ENCODE results near the gene P2RX3. TPM values are rescaled to one million over a fixed set of nuclear protein-coding genes. Genes with fewer than 3 reads are reported as not detected.

The P2RX3 gene
- total RNA-seq, 4 donors from 2014 or later = not detected

- 87 to 100% methylated on average over 1 to 22 of the region's 22 CpGs for WGBS, 2 donors (ENCODE audit: low coverage in 1 of 2)
- Histone ChIP-seq H3K36me3 (peaks cover 0 to 20% (median 7%) of the 10 kb centered on the region in 4 donors), H3K4me3 (no peak overlapping the region), H3K27ac (peak overlapping the region in 3 of 4 donors; percentile 92 to 98 (median 97)), H3K9me3 (no peaks in the 10 kb centered on the region), H3K4me1 (peaks cover 17 to 73% (median 51%) of the 10 kb centered on the region in 4 donors), H3K27me3 (no peaks in the 10 kb centered on the region)
- DNase-seq = no peak
- intact Hi-C loops (cut with DNase I; ENCODE audit: low total_unique reads) = loop anchor here (10.0 kb wide), 1 partner anchor 345 kb away; the partner anchor contains the start of gene ZDHHC5
- TF ChIP-seq CTCF (IDR thresholded peaks at IDR 0.05) (no peak), EP300 (IDR thresholded peaks at IDR 0.05; ENCODE audit: low read depth) (no peak), POLR2A (IDR thresholded peaks at IDR 0.05) (no peak), POLR2AphosphoS5 (IDR thresholded peaks at IDR 0.05) (no peak)
- in situ Hi-C loops (cut with MboI; ENCODE audit: low pct_ligation_motif_present in 1 of 4, low pct_unique_long_range_greater_than_20kb in 1 of 4, low sequenced_read_pairs in 3 of 4) = no loop called here
Measured at GRCh38 chr11:57320067-57320718, 18.0 kb upstream of the P2RX3 start.

GRCh38 chr11:57320719-57321387, 17.3 kb upstream of the P2RX3 start:
- H3K27me3 ChIP-seq = no peaks in the 10 kb centered on the region
- H3K27ac ChIP-seq = peak overlapping the region; percentile 92 to 98 (median 96)
- WGBS, 2 donors (ENCODE audit: low coverage in 1 of 2) = 68 to 100% methylated on average over 1 to 2 of the region's 2 CpGs
- in situ Hi-C loops (cut with MboI; ENCODE audit: low pct_ligation_motif_present in 1 of 4, low pct_unique_long_range_greater_than_20kb in 1 of 4, low sequenced_read_pairs in 3 of 4) (no loop called here), intact Hi-C loops (cut with DNase I; ENCODE audit: low total_unique reads) (loop anchor here (10.0 kb wide), 1 partner anchor 344 kb away; the partner anchor contains the start of gene ZDHHC5)
- peaks cover 0 to 20% (median 7%) of the 10 kb centered on the region in 4 donors for H3K36me3 ChIP-seq
- peaks cover 21 to 72% (median 54%) of the 10 kb centered on the region in 4 donors for H3K4me1 ChIP-seq
- DNase-seq = peak; percentile 50
- TF ChIP-seq EP300 (IDR thresholded peaks at IDR 0.05; ENCODE audit: low read depth) = no peak
- TF ChIP-seq POLR2A (IDR thresholded peaks at IDR 0.05) = no peak
- no peak for TF ChIP-seq POLR2AphosphoS5 (IDR thresholded peaks at IDR 0.05)
- peak in 1 of 5 experiments; percentile 33 for TF ChIP-seq CTCF (IDR thresholded peaks at IDR 0.05)
- no peaks in the 10 kb centered on the region for H3K9me3 ChIP-seq
- peak overlapping the region in 1 of 4 donors; percentile 97 for H3K4me3 ChIP-seq

GRCh38 chr11:57321388-57322255, 16.5 kb upstream of the P2RX3 start:
- in situ Hi-C loops (cut with MboI; ENCODE audit: low pct_ligation_motif_present in 1 of 4, low pct_unique_long_range_greater_than_20kb in 1 of 4, low sequenced_read_pairs in 3 of 4) = no loop called here
- 40 to 54% methylated on average over 4 to 6 of the region's 6 CpGs for WGBS, 2 donors (ENCODE audit: low coverage in 1 of 2)

More at GRCh38 chr11:57321388-57322255, 16.5 kb upstream of the P2RX3 start:
- Histone ChIP-seq H3K9me3 (no peaks in the 10 kb centered on the region), H3K4me3 (peak overlapping the region in 3 of 4 donors; percentile 8 to 97 (median 85)), H3K27ac (peak overlapping the region; percentile 92 to 98 (median 96)), H3K36me3 (peaks cover 0 to 15% (median 7%) of the 10 kb centered on the region in 4 donors), H3K4me1 (peaks cover 28 to 73% (median 62%) of the 10 kb centered on the region in 4 donors), H3K27me3 (no peaks in the 10 kb centered on the region)
- no peak for DNase-seq
- no peak for TF ChIP-seq CTCF (IDR thresholded peaks at IDR 0.05)
- TF ChIP-seq POLR2AphosphoS5 (IDR thresholded peaks at IDR 0.05) = no peak
- intact Hi-C loops (cut with DNase I; ENCODE audit: low total_unique reads) = loop anchor here (10.0 kb wide), 1 partner anchor 343 kb away; the partner anchor contains the start of gene ZDHHC5

All from transverse colon (tissue), 4 donors.